Esophagus squamous epithelium (tissue), 5 donors: ENCODE measurements around the gene FBXW7. TPM values are rescaled to one million over a fixed set of nuclear protein-coding genes. Genes with fewer than 3 reads are reported as not detected.
A peak's percentile ranks its signal among the peaks of the same experiment; 100 is the strongest.

Source experiments
- DNase-seq: peaks from one replicate; lab custom pipeline; 2025; lab: John Stamatoyannopoulos, UW
- H3K27ac ChIP-seq, 4 donors: fragments of 200-600 bp; sonication (generic); one replicate each; pipeline ENCODE4 v1.5.1; 2016 to 2019; ENCODE audit warnings: mild to moderate bottlenecking in 1 of 4
- H3K27me3 ChIP-seq, 4 donors: fragments of 200-600 bp; sonication (generic); 1 replicate in 3 of 4; 2 replicates in 1 of 4; pipeline versions ENCODE4 v1.5.1 to v1.6.0; 2017 to 2021; ENCODE audit warnings: antibody characterized with exemption in 1 of 4
- H3K36me3 ChIP-seq, 3 donors: fragments of 200-600 bp; sonication (generic); one replicate each; pipeline ENCODE4 v1.5.1; 2016 to 2019
- H3K4me1 ChIP-seq, 3 donors: fragments of 200-600 bp; sonication (generic); one replicate each; pipeline ENCODE4 v1.5.1; 2017 to 2019
- H3K4me3 ChIP-seq, 4 donors: fragments of 200-600 bp; sonication (generic); 1 replicate in 3 of 4; 2 replicates in 1 of 4; pipeline ENCODE4 v1.5.1; 2016 to 2019; ENCODE audit warnings: mild to moderate bottlenecking in 2 of 4, moderate library complexity in 1 of 4
- H3K9me3 ChIP-seq, 3 donors: fragments of 200-600 bp; sonication (generic); one replicate each; pipeline ENCODE4 v1.5.1; 2016 to 2019
- POLR2A ChIP-seq, 4 donors: fragments of 450-650 bp; IDR thresholded peaks; one replicate each; pipeline ENCODE4 v1.6.1; 2017; ENCODE audit warnings: antibody characterized with exemption in 4 of 4, mild to moderate bottlenecking in 4 of 4, moderate library complexity in 3 of 4
- WGBS, 2 donors: methylation state at CpG; one replicate each; pipeline ENCODE4 v1.1.5; 2018; 5-methylcytosine and 5-hydroxymethylcytosine counted together
- intact Hi-C: fragments of 100-400 bp; cut with DNase I; formaldehyde crosslinking; loops from one replicate; pipeline ENCODE4 v1.15.0; 2022
- total RNA-seq, 4 donors: library from RNA; depleted of rRNA; stranded (reverse); fragments of >200 nt; gene quantifications; one replicate each; pipeline ENCODE4 v1.1.0, GENCODE V29; 2016
- TF ChIP-seq, protein P1 (sequence below), 6 experiments: fragments of 450-650 bp in 4 of 6; fragments of 200-600 bp in 2 of 6; sonication (generic) in 2 of 6; IDR thresholded peaks; one replicate each; pipeline ENCODE4 v1.5.1; 2016 to 2019; ENCODE audit warnings: antibody characterized with exemption in 6 of 6, mild to moderate bottlenecking in 4 of 6, moderate library complexity in 4 of 6
- donor health status: DM: yes; HTN: yes; CAD: no.

FBXW7 gene
- total RNA-seq, 4 donors from 2014 or later = 32.3 to 92.7 (median 36.9) TPM

DNA sequence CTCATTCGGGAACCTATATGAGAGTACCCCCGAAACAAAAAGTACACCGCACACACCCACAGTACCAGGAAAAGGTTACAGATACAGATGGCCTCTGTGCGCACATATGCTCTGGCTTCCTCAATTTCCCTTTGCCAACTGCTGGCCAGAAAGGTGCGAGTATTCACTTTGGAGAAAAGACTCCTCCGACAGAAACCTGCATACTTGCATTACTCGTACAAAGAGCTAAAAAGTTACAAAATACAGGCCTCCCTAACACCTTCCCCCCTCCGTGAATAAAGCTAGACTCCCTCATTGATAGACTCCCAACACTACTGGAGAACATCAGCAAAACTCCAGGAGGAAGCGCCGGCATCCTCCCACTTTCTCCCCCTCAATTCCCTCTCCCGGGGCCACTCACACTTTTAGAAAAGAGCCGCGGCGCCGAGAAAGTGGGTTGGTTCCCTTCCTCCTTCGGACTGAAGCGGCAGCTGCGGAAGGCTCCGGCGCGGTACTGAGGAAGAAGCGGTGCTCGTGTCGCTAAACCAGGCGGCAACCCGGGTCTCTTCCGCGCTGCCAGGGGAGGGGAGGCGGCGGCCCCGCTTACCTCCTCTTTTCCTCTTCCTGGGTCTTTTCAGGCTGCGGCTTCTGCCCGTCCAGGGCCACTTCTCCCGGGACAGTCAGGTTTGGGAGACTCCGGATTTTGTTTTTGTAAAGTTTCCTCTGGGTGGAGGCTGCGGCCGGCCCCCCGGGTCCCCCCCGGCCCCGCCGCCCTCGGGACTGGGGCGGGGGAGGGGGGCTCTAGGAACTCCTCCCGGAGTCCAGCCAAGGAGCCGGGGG, 1.1 kb downstream of the FBXW7 start:
- no peaks in the 10 kb centered on the region for H3K9me3 ChIP-seq
- peak overlapping the region; percentile 96 to 99 (median 98) for H3K27ac ChIP-seq
- no peaks in the 10 kb centered on the region for H3K27me3 ChIP-seq
- intact Hi-C loops = no loop called here
- peaks cover 6 to 67% (median 23%) of the 10 kb centered on the region in 3 donors for H3K4me1 ChIP-seq
- TF ChIP-seq POLR2A (IDR thresholded peaks at IDR 0.05) = no peak
- TF ChIP-seq, protein P1, sequence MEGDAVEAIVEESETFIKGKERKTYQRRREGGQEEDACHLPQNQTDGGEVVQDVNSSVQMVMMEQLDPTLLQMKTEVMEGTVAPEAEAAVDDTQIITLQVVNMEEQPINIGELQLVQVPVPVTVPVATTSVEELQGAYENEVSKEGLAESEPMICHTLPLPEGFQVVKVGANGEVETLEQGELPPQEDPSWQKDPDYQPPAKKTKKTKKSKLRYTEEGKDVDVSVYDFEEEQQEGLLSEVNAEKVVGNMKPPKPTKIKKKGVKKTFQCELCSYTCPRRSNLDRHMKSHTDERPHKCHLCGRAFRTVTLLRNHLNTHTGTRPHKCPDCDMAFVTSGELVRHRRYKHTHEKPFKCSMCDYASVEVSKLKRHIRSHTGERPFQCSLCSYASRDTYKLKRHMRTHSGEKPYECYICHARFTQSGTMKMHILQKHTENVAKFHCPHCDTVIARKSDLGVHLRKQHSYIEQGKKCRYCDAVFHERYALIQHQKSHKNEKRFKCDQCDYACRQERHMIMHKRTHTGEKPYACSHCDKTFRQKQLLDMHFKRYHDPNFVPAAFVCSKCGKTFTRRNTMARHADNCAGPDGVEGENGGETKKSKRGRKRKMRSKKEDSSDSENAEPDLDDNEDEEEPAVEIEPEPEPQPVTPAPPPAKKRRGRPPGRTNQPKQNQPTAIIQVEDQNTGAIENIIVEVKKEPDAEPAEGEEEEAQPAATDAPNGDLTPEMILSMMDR (IDR thresholded peaks at IDR 0.05) = no peak
- peak overlapping the region; percentile 86 to 99 (median 91) for H3K4me3 ChIP-seq
- 2% methylated on average over 13 to 26 of the region's 45 CpGs for WGBS, 2 donors
- no peak for DNase-seq
- H3K36me3 ChIP-seq = peaks cover 0 to 6% (median 0%) of the 10 kb centered on the region in 3 donors

DNA sequence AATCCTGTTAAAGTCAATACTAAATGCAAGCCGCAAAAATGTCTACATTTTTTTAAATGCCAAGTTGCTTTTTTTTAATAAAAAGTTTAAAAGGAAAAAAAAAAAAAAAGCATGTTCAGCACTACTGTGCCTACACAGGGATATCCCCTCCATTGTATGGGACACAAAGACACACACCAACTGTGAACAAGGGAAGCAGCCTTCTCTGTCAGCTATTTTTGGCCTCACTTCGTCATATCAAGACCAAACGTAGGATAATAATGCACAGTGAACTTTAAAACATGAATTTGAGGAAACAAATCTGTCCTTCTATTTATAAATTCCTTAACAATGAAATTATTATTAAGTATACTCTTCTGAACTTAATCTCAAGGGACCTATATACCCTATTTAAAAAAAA, 4.4 kb downstream of the FBXW7 start:
- Histone ChIP-seq H3K27ac (no peak overlapping the region), H3K4me3 (no peak overlapping the region), H3K4me1 (peaks cover 6 to 42% (median 12%) of the 10 kb centered on the region in 3 donors), H3K9me3 (no peaks in the 10 kb centered on the region), H3K36me3 (no peaks in the 10 kb centered on the region), H3K27me3 (no peaks in the 10 kb centered on the region)
- no peak for DNase-seq
- intact Hi-C loops = no loop called here
- no peak for TF ChIP-seq POLR2A (IDR thresholded peaks at IDR 0.05)
- TF ChIP-seq, protein P1 (IDR thresholded peaks at IDR 0.05) = no peak
- 63 to 71% methylated on average over 3 of the region's 3 CpGs for WGBS, 2 donors

DNA sequence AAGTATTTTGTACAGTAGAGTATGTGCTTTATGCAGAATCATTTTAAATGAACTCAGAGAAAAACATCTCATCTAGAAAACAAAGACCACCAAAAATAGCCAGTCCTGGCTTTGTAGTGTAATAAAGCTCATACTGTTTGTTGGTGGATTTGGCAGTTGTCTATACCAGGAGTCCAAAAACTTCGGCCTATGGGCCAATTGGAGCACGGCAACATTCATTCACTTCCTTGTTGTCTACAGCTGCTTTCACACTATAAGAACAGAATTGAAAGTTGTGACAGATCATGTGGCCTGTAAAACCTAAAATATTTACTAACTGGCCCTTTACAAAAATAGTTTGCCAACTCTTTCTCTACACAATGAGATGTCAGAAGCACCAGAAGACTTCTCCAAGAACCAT, 5.3 kb downstream of the FBXW7 start:
- no peaks in the 10 kb centered on the region for H3K27me3 ChIP-seq
- WGBS, 2 donors = 65 to 77% methylated on average over 2 of the region's 2 CpGs
- no peaks in the 10 kb centered on the region for H3K9me3 ChIP-seq
- no peak for TF ChIP-seq POLR2A (IDR thresholded peaks at IDR 0.05)
- TF ChIP-seq, protein P1 (IDR thresholded peaks at IDR 0.05) = no peak
- no peak overlapping the region for H3K4me3 ChIP-seq
- H3K27ac ChIP-seq = no peak overlapping the region
- DNase-seq = no peak
- H3K36me3 ChIP-seq = no peaks in the 10 kb centered on the region
- intact Hi-C loops = no loop called here
- H3K4me1 ChIP-seq = peaks cover 6 to 42% (median 12%) of the 10 kb centered on the region in 3 donors

DNA sequence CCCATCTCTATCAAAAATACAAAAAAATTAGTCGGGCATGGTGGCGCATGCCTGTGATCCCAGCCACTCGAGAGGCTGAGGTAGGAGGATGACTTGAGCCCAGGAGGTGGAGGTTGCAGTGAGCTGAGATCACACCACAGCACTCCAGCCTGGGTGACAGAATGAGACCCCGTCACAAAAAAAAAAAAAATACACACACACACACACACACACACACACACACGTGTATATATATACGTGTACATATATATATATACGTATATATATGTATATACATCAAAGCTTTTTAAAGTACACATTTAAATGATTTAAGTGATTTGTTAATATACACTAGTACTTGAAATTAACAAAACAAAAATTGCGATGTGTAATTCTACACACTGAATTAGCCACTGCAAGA, 6.0 kb downstream of the FBXW7 start:
- WGBS, 2 donors = 91% methylated on average over 7 to 8 of the region's 8 CpGs
- Histone ChIP-seq H3K4me3 (no peak overlapping the region), H3K27me3 (no peaks in the 10 kb centered on the region), H3K9me3 (no peaks in the 10 kb centered on the region), H3K27ac (no peak overlapping the region), H3K4me1 (peaks cover 6 to 42% (median 12%) of the 10 kb centered on the region in 3 donors), H3K36me3 (no peaks in the 10 kb centered on the region)
- TF ChIP-seq, protein P1 (IDR thresholded peaks at IDR 0.05) = no peak
- TF ChIP-seq POLR2A (IDR thresholded peaks at IDR 0.05) = no peak
- intact Hi-C loops = no loop called here
- no peak for DNase-seq

DNA sequence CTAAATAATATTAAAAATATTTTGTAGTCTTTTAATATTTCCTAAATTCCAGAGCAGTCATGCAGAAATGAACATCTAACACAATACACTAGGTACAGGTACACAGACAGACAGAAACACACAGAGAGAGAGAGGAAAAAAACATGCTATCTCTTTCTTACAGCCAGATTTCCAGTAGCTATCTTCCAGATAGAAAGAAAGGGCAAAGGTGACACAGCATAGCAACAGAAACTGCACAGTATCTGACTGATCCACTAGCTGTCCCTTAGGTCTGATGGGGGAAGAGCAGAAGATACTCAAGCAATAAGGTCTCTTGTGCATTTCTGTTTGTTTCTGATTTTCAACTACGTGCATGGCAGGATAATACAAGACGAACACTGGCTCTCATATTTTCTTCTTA, 7.8 kb downstream of the FBXW7 start:
- Histone ChIP-seq H3K27me3 (no peaks in the 10 kb centered on the region), H3K27ac (no peak overlapping the region), H3K4me1 (peaks cover 0 to 39% (median under 1%) of the 10 kb centered on the region in 3 donors), H3K36me3 (no peaks in the 10 kb centered on the region), H3K4me3 (no peak overlapping the region), H3K9me3 (no peaks in the 10 kb centered on the region)
- TF ChIP-seq, protein P1 (IDR thresholded peaks at IDR 0.05) = no peak
- TF ChIP-seq POLR2A (IDR thresholded peaks at IDR 0.05) = no peak
- DNase-seq = no peak
- intact Hi-C loops = no loop called here
- 91 to 95% methylated on average over 2 of the region's 2 CpGs for WGBS, 2 donors
